ENCODE measurements around the gene USO1. TPM values are rescaled to one million over a fixed set of nuclear protein-coding genes. Genes with fewer than 3 reads are reported as not detected.

USO1 gene
- total and polyA plus RNA-seq, 2 experiments from 2014 or later: 113 to 277 TPM

DNA sequence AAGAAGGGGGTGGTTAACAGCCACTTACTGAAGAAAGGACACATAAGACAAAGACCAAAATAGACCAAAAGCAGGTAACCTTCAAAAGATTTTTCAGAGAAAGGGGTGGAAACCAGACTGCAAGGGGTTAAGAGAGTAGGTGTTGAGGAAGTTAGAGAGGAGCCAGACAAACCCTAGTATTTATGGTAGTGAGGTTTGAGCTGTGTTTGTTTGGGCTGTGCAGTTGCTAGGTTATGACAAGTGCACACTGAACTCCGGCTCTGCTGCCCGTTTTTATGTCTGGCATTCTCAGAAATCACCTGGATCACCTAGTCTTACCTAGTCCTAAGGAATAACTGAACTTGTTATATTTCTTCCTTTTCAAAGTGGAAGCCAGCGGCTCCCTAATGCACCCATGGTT, 28.3 kb upstream of the USO1 start:
- ATAC-seq: no peak
- TF ChIP-seq NANOG (IDR thresholded peaks at IDR 0.05; ENCODE audit: borderline replicate concordance): no peak
- no peak for TF ChIP-seq ZNF114 (CRISPR knock-in tag; IDR thresholded peaks at IDR 0.05)
- no peak for TF ChIP-seq CREB1 (CRISPR knock-in tag; IDR thresholded peaks at IDR 0.05; ENCODE audit: low read depth)
- TF ChIP-seq ZNF331 (CRISPR knock-in tag; IDR thresholded peaks at IDR 0.05; ENCODE audit: low read depth): no peak
- TF ChIP-seq STAT1 (IDR thresholded peaks at IDR 0.05; ENCODE audit: unreplicated experiment): no peak

DNA sequence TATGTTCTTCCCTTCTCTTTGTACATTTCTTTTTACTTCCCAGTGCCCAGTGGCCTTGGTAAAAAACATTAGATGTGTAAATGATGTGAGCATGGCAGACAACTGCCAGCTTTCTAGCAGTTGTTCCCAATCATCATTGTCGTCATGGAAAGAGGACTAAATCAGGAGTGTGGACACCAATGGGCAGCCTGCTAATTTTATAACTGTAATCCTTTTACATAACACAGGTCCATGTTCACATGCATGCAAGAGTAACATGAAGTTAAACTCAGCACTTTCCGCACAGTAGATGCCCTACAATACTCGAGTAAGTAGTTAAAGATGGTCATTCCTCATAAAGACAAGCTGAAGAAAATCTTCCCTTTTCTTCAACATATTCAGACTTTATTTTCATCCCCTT, 27.8 kb upstream of the USO1 start:
- no peak for ATAC-seq

More for the DNA sequence above, 28.3 kb upstream of the USO1 start:
- Histone ChIP-seq H3K4me1 (ENCODE audit: insufficient read depth) (peaks cover 26% of the 10 kb centered on the region), H3K36me3 (ENCODE audit: insufficient read depth) (peaks cover 20% of the 10 kb centered on the region), H3K4me3 (no peak overlapping the region), H3K27me3 (ENCODE audit: insufficient read depth) (no peaks in the 10 kb centered on the region), H3K9me2 (ENCODE audit: insufficient read depth) (no peaks in the 10 kb centered on the region), H3K4me2 (no peak overlapping the region), H2AFZ (no peak overlapping the region), H4K20me1 (replicated peaks; ENCODE audit: insufficient read depth) (peaks cover 6% of the 10 kb centered on the region), H3K79me2 (replicated peaks; ENCODE audit: insufficient read depth) (peaks cover 95% of the 10 kb centered on the region), H3F3A (replicated peaks; ENCODE audit: low read depth) (no peaks in the 10 kb centered on the region), H3K27ac (ENCODE audit: low read depth) (no peak overlapping the region)
- Mint-ChIP-seq H3K27me3 (ENCODE audit: insufficient read depth, low read depth, poor library complexity) (peaks cover 2% of the 10 kb centered on the region), H3K4me3 (no peak overlapping the region), H3K36me3 (ENCODE audit: low read depth) (peaks cover 54% of the 10 kb centered on the region), H3K9me3 (no peaks in the 10 kb centered on the region), H3K4me1 (peaks cover 21% of the 10 kb centered on the region), H3K27ac (no peak overlapping the region)
- DNase-seq (ENCODE audit: low spot score): no peak

More for the DNA sequence above, 27.8 kb upstream of the USO1 start:
- Mint-ChIP-seq H3K36me3 (ENCODE audit: low read depth) (peaks cover 49% of the 10 kb centered on the region), H3K4me3 (no peak overlapping the region), H3K27ac (no peak overlapping the region), H3K9me3 (no peaks in the 10 kb centered on the region), H3K27me3 (ENCODE audit: insufficient read depth, low read depth, poor library complexity) (peaks cover 2% of the 10 kb centered on the region), H3K4me1 (peaks cover 21% of the 10 kb centered on the region)
- H2AFZ ChIP-seq: no peak overlapping the region
- H3K4me2 ChIP-seq: peak overlapping the region; percentile 38; the same call in 1 of the 2 replicates
- peaks cover 2% of the 10 kb centered on the region for H4K20me1 ChIP-seq (replicated peaks; ENCODE audit: insufficient read depth)
- no peaks in the 10 kb centered on the region for H3K9me2 ChIP-seq (ENCODE audit: insufficient read depth)
- no peaks in the 10 kb centered on the region for H3F3A ChIP-seq (replicated peaks; ENCODE audit: low read depth)
- H3K36me3 ChIP-seq (ENCODE audit: insufficient read depth): peaks cover 14% of the 10 kb centered on the region
- H3K27ac ChIP-seq (ENCODE audit: low read depth): peak overlapping the region; percentile 59; the same call in 1 of the 2 replicates
- TF ChIP-seq, protein P1, sequence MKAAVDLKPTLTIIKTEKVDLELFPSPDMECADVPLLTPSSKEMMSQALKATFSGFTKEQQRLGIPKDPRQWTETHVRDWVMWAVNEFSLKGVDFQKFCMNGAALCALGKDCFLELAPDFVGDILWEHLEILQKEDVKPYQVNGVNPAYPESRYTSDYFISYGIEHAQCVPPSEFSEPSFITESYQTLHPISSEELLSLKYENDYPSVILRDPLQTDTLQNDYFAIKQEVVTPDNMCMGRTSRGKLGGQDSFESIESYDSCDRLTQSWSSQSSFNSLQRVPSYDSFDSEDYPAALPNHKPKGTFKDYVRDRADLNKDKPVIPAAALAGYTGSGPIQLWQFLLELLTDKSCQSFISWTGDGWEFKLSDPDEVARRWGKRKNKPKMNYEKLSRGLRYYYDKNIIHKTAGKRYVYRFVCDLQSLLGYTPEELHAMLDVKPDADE (IDR thresholded peaks at IDR 0.05): no peak
- TF ChIP-seq, protein P2, sequence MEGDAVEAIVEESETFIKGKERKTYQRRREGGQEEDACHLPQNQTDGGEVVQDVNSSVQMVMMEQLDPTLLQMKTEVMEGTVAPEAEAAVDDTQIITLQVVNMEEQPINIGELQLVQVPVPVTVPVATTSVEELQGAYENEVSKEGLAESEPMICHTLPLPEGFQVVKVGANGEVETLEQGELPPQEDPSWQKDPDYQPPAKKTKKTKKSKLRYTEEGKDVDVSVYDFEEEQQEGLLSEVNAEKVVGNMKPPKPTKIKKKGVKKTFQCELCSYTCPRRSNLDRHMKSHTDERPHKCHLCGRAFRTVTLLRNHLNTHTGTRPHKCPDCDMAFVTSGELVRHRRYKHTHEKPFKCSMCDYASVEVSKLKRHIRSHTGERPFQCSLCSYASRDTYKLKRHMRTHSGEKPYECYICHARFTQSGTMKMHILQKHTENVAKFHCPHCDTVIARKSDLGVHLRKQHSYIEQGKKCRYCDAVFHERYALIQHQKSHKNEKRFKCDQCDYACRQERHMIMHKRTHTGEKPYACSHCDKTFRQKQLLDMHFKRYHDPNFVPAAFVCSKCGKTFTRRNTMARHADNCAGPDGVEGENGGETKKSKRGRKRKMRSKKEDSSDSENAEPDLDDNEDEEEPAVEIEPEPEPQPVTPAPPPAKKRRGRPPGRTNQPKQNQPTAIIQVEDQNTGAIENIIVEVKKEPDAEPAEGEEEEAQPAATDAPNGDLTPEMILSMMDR (conservative IDR thresholded peaks at IDR 0.05; ENCODE audit: low read depth in 2 of 2): no peak
- TF ChIP-seq, protein P3, sequence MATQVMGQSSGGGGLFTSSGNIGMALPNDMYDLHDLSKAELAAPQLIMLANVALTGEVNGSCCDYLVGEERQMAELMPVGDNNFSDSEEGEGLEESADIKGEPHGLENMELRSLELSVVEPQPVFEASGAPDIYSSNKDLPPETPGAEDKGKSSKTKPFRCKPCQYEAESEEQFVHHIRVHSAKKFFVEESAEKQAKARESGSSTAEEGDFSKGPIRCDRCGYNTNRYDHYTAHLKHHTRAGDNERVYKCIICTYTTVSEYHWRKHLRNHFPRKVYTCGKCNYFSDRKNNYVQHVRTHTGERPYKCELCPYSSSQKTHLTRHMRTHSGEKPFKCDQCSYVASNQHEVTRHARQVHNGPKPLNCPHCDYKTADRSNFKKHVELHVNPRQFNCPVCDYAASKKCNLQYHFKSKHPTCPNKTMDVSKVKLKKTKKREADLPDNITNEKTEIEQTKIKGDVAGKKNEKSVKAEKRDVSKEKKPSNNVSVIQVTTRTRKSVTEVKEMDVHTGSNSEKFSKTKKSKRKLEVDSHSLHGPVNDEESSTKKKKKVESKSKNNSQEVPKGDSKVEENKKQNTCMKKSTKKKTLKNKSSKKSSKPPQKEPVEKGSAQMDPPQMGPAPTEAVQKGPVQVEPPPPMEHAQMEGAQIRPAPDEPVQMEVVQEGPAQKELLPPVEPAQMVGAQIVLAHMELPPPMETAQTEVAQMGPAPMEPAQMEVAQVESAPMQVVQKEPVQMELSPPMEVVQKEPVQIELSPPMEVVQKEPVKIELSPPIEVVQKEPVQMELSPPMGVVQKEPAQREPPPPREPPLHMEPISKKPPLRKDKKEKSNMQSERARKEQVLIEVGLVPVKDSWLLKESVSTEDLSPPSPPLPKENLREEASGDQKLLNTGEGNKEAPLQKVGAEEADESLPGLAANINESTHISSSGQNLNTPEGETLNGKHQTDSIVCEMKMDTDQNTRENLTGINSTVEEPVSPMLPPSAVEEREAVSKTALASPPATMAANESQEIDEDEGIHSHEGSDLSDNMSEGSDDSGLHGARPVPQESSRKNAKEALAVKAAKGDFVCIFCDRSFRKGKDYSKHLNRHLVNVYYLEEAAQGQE (IDR thresholded peaks at IDR 0.05; ENCODE audit: unreplicated experiment): no peak
- TF ChIP-seq ZNF331 (CRISPR knock-in tag; IDR thresholded peaks at IDR 0.05; ENCODE audit: low read depth) (no peak), NANOG (IDR thresholded peaks at IDR 0.05; ENCODE audit: borderline replicate concordance) (no peak), EZH2 (IDR thresholded peaks at IDR 0.05; ENCODE audit: low read depth, unreplicated experiment) (no peak), CREB1 (CRISPR knock-in tag; IDR thresholded peaks at IDR 0.05; ENCODE audit: low read depth) (no peak)
- no peaks in the 10 kb centered on the region for H3K27me3 ChIP-seq (ENCODE audit: insufficient read depth)
- H3K4me1 ChIP-seq (ENCODE audit: insufficient read depth): peaks cover 30% of the 10 kb centered on the region
- peaks cover 95% of the 10 kb centered on the region for H3K79me2 ChIP-seq (replicated peaks; ENCODE audit: insufficient read depth)
- DNase-seq (ENCODE audit: low spot score): no peak
- no peak overlapping the region for H3K4me3 ChIP-seq

Measured in GM23338 (cell line).